Smooth muscle cell (in vitro differentiated cells): Measurements from ENCODE around the gene LSM2. TPM values are rescaled to one million over a fixed set of nuclear protein-coding genes. Genes with fewer than 3 reads are reported as not detected.

ENCODE experiments used
- DNase-seq: peaks from one replicate; lab custom pipeline; 2025; ENCODE audit not compliant: unreplicated experiment; lab: John Stamatoyannopoulos, UW
- H2AFZ ChIP-seq: fragments of 200-600 bp; sonication (generic); 2 replicates; pipeline ENCODE4 v1.6.0; 2016; ENCODE audit warnings: antibody characterized with exemption, low read depth, mild to moderate bottlenecking
- H3F3A ChIP-seq: fragments of 200-600 bp; sonication (generic); 2 replicates; pipeline ENCODE4 v1.6.0; 2017; ENCODE audit warnings: antibody characterized with exemption, low read depth
- H3K27ac ChIP-seq: fragments of 200-600 bp; sonication (generic); 2 replicates; pipeline ENCODE4 v1.5.1; 2016; ENCODE audit warnings: low read depth, mild to moderate bottlenecking
- H3K27me3 ChIP-seq: fragments of 200-600 bp; sonication (generic); 2 replicates; pipeline ENCODE4 v1.6.1; 2016; ENCODE audit warnings: low read depth, mild to moderate bottlenecking
- H3K36me3 ChIP-seq: fragments of 200-600 bp; sonication (generic); 2 replicates; pipeline ENCODE4 v1.5.1; 2016; ENCODE audit warnings: low read depth
- H3K4me1 ChIP-seq: fragments of 200-600 bp; sonication (generic); 2 replicates; pipeline ENCODE4 v1.5.1; 2016; ENCODE audit warnings: low read depth
- H3K4me2 ChIP-seq: fragments of 200-600 bp; sonication (generic); 2 replicates; pipeline ENCODE4 v1.6.0; 2016; ENCODE audit warnings: mild to moderate bottlenecking
- H3K4me3 ChIP-seq: fragments of 200-600 bp; sonication (generic); 2 replicates; pipeline ENCODE4 v1.5.1; 2016; ENCODE audit warnings: mild to moderate bottlenecking
- H3K79me2 ChIP-seq: fragments of 200-600 bp; sonication (generic); 2 replicates; pipeline ENCODE4 v1.6.0; 2016; ENCODE audit warnings: low read depth, mild to moderate bottlenecking
- H3K9ac ChIP-seq: fragments of 200-600 bp; sonication (generic); 2 replicates; pipeline ENCODE4 v1.6.0; 2016; ENCODE audit warnings: low read depth
- H3K9me3 ChIP-seq: fragments of 200-600 bp; sonication (generic); replicated peaks from 2 replicates; pipeline ENCODE4 v1.5.1; 2016; ENCODE audit warnings: low read depth
- H4K20me1 ChIP-seq: fragments of 200-600 bp; sonication (generic); 2 replicates; pipeline ENCODE4 v1.6.0; 2016; ENCODE audit warnings: low read depth
- CTCF ChIP-seq: fragments of 200-600 bp; sonication (generic); IDR thresholded peaks from 2 replicates; pipeline ENCODE4 v1.5.1; 2017; ENCODE audit warnings: borderline replicate concordance, mild to moderate bottlenecking, antibody characterized with exemption; ENCODE audit not compliant: insufficient read depth, poor library complexity, severe bottlenecking
- WGBS: methylation state at CpG from one replicate; pipeline ENCODE4 v1.1.7; 2016; ENCODE audit warnings: low lambda C conversion rate; 5-methylcytosine and 5-hydroxymethylcytosine counted together
- polyA plus RNA-seq: library from polyadenylated mRNA; unstranded; fragments of >200 nt; fragmentation: Nextera tagmentation; extraction: Ambion mirVana; gene quantifications from 2 replicates; pipeline ENCODE4 v1.2.1, GENCODE V29; 2016
- total RNA-seq: library from RNA; depleted of rRNA; stranded (reverse); fragments of >200 nt; gene quantifications from 2 replicates; pipeline ENCODE4 v1.2.3, GENCODE V29; 2014

The LSM2 gene
- total and polyA plus RNA-seq, 2 experiments from 2014 or later, result 81.6 to 91.2 TPM

DNA sequence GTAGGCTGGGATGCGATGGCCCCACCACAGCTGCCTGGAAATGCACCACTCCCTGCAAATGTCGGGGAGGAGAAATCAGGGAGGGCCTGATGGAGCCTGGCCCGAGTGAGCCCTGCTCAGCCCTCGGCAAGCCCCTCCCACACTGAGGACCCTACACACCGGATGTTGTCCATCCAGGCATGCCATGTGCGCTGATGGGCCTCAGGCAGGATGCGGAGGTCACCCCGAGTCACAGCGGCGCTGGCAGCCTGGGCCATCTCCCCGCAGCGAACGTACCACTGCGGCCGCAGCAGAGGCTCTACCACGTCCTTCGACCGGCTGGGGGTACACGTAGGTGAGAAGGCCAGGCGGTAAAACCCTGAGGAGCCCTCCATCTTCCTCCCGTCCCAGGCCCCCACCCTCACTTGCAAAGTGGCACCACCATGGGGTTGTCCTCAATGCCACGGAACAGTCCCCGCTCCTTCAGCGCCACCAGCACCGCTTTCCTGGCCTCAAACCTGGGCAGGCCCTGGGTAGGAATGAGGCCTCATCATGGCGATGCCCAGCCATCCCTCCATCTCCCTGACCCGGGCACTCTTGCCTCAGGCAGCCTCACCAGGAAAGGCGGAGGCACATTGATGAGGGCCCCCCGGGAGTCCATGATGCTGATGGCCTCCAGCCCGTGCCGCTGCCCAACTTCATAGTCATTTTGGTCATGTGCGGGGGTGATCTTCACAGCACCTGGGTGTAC lies 24.5 kb downstream of the LSM2 start:
- Histone ChIP-seq H3K79me2 (no peaks in the 10 kb centered on the region), H3F3A (peaks cover 11% of the 10 kb centered on the region), H3K4me3 (no peak overlapping the region), H3K4me1 (no peaks in the 10 kb centered on the region), H3K9ac (no peak overlapping the region), H3K27ac (no peak overlapping the region), H4K20me1 (no peaks in the 10 kb centered on the region), H2AFZ (no peak overlapping the region), H3K27me3 (no peaks in the 10 kb centered on the region), H3K4me2 (no peak overlapping the region), H3K9me3 (no peaks in the 10 kb centered on the region), H3K36me3 (no peaks in the 10 kb centered on the region)
- TF ChIP-seq CTCF, result no peak
- WGBS, result 97% methylated on average over 29 of the region's 32 CpGs
- no peak for DNase-seq

DNA sequence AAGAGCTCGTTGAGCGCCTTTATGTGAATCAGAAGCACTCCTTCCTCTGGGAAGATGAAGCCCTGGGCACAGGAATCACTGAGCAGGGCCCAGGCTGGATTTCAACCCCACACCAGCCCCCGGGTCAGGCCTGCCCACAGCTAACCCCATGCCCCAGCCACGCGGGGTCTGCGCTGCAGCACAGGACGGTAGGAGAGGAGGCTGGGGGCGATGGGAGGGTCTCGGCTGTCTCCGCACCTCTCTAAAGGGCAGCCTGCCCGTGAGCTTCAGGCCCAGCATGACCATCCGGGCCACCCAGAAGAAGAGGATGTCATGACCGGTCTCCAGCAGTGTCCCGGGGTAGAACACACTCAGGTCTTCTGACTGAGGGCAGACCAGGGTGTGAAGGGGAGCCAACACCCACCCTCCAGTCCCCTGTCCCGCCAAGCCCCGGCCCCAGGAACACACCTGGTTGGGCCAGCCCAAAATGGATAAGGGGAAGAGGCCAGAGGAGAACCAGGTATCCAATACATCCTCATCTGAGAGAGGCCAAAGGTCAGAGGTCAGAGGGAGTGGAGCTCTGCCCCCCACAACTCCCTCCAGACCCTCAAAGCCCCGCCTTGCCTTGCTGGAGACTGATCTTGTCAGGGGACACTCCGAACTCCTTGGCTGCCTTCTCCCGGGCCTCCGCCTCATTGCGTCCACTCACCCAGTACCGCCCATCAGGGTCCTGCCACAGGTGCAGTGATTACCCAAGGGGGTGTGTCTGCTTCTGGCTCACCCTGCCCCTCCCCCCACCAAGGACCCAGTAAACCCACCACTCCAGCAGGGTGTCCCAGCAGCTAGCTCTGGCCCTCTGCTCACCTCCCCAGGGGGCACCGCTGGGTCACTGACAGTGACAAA lies 25.3 kb downstream of the LSM2 start:
- Histone ChIP-seq H3K36me3 (no peaks in the 10 kb centered on the region), H4K20me1 (no peaks in the 10 kb centered on the region), H3K27me3 (no peaks in the 10 kb centered on the region), H3K9ac (no peak overlapping the region), H3K27ac (no peak overlapping the region), H3K79me2 (no peaks in the 10 kb centered on the region), H3K4me3 (no peak overlapping the region), H3K4me2 (no peak overlapping the region), H3F3A (peaks cover 11% of the 10 kb centered on the region), H3K9me3 (no peaks in the 10 kb centered on the region), H2AFZ (no peak overlapping the region), H3K4me1 (peaks cover 6% of the 10 kb centered on the region)
- no peak for TF ChIP-seq CTCF
- 98% methylated on average over 23 of the region's 23 CpGs for WGBS
- DNase-seq, result no peak

- 96% methylated on average over 20 of the region's 20 CpGs for WGBS
- no peak for TF ChIP-seq CTCF
- no peak overlapping the region for H3K4me2 ChIP-seq
- no peak for DNase-seq
- H3K27ac ChIP-seq, result no peak overlapping the region
- H3F3A ChIP-seq, result peaks cover 11% of the 10 kb centered on the region
- H3K4me1 ChIP-seq, result peaks cover 8% of the 10 kb centered on the region
- H3K27me3 ChIP-seq, result no peaks in the 10 kb centered on the region
- H2AFZ ChIP-seq, result no peak overlapping the region
- no peaks in the 10 kb centered on the region for H4K20me1 ChIP-seq
- H3K4me3 ChIP-seq, result no peak overlapping the region
- no peaks in the 10 kb centered on the region for H3K36me3 ChIP-seq
- H3K9ac ChIP-seq, result no peak overlapping the region
- no peaks in the 10 kb centered on the region for H3K9me3 ChIP-seq
- H3K79me2 ChIP-seq, result no peaks in the 10 kb centered on the region
Observed at GRCh38 chr6:31780507-31781243, 26.1 kb downstream of the LSM2 start.
